ENCODE data around the gene DES. TPM values are rescaled to one million over a fixed set of nuclear protein-coding genes. Genes with fewer than 3 reads are reported as not detected.

The DES gene
- polyA plus RNA-seq, 1 donor from 2014 or later = not detected

DNA sequence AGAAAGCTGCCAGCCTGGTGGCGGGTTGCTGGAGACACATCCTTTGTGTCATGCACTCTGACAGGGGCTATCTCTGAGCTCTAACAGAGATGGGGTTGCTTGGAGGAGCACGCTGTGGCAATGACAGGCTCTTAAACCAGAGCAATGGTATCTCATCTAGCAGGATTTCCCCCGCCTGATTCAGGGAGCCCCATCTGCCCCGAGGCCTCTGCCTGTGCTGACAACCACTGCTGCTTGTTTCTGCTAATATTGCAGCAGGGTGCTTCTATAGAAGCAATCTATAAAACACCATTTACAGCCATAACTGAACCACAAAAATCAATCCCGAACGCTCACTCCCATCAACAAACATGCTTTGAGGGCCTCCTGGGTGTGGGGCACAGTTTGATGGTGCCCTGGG is 17.6 kb upstream of the DES start:
- no peaks in the 10 kb centered on the region for H3K36me3 ChIP-seq (ENCODE audit: insufficient read depth, low read length)
- no peaks in the 10 kb centered on the region for H3K79me2 ChIP-seq (replicated peaks; ENCODE audit: insufficient read depth, low read length)
- no peak overlapping the region for H3K4me3 ChIP-seq (ENCODE audit: low read length)
- TF ChIP-seq RAD21 (conservative IDR thresholded peaks at IDR 0.05) (no peak), MXI1 (conservative IDR thresholded peaks at IDR 0.05; ENCODE audit: poor library complexity, severe bottlenecking) (no peak), EP300 (conservative IDR thresholded peaks at IDR 0.05; ENCODE audit: poor library complexity, severe bottlenecking) (no peak)
- TF ChIP-seq, protein P1, sequence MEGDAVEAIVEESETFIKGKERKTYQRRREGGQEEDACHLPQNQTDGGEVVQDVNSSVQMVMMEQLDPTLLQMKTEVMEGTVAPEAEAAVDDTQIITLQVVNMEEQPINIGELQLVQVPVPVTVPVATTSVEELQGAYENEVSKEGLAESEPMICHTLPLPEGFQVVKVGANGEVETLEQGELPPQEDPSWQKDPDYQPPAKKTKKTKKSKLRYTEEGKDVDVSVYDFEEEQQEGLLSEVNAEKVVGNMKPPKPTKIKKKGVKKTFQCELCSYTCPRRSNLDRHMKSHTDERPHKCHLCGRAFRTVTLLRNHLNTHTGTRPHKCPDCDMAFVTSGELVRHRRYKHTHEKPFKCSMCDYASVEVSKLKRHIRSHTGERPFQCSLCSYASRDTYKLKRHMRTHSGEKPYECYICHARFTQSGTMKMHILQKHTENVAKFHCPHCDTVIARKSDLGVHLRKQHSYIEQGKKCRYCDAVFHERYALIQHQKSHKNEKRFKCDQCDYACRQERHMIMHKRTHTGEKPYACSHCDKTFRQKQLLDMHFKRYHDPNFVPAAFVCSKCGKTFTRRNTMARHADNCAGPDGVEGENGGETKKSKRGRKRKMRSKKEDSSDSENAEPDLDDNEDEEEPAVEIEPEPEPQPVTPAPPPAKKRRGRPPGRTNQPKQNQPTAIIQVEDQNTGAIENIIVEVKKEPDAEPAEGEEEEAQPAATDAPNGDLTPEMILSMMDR (IDR thresholded peaks at IDR 0.05; ENCODE audit: poor library complexity, severe bottlenecking) = no peak
- H4K20me1 ChIP-seq (ENCODE audit: insufficient read depth) = no peaks in the 10 kb centered on the region
- no peaks in the 10 kb centered on the region for H3K9me2 ChIP-seq (ENCODE audit: insufficient read depth, low read length)
- H3K4me2 ChIP-seq (ENCODE audit: low read length) = no peak overlapping the region
- no peaks in the 10 kb centered on the region for H3K9me3 ChIP-seq (ENCODE audit: low read length)
- no peaks in the 10 kb centered on the region for H3K27me3 ChIP-seq (ENCODE audit: insufficient read depth, low read depth, low read length)
- no peak overlapping the region for H2AFZ ChIP-seq (ENCODE audit: low read depth, low read length)
- H3K27ac ChIP-seq (ENCODE audit: low read length) = no peak overlapping the region
- H3K9ac ChIP-seq (ENCODE audit: low read length) = no peak overlapping the region
- H3F3A ChIP-seq (ENCODE audit: insufficient read depth, low read length, poor library complexity, severe bottlenecking) = no peaks in the 10 kb centered on the region

DNA sequence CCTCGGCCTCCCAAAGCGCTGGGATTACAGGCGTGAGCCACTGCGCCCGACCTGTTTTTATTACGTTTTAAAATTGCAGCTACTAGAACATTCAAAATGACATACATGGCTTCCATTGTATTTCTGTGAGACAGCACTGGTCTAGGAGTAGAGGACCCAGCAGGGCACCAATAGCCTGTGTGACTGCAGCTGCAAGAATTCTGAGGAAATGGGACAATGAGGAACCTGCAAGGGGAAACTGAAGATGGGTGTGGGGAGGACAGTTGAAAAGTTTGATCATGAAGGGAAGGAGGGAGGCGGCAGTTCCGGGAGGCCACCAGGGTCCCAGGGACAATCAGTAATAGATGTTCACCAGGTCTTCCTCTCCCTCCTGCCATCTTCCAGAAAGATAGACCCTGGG is 16.6 kb upstream of the DES start:
- Histone ChIP-seq H3K9ac (ENCODE audit: low read length) (no peak overlapping the region), H3F3A (ENCODE audit: insufficient read depth, low read length, poor library complexity, severe bottlenecking) (no peaks in the 10 kb centered on the region), H3K27ac (ENCODE audit: low read length) (no peak overlapping the region), H4K20me1 (ENCODE audit: insufficient read depth) (no peaks in the 10 kb centered on the region), H3K27me3 (ENCODE audit: insufficient read depth, low read depth, low read length) (no peaks in the 10 kb centered on the region), H3K4me2 (ENCODE audit: low read length) (no peak overlapping the region), H3K79me2 (replicated peaks; ENCODE audit: insufficient read depth, low read length) (no peaks in the 10 kb centered on the region), H3K9me2 (ENCODE audit: insufficient read depth, low read length) (no peaks in the 10 kb centered on the region), H2AFZ (ENCODE audit: low read depth, low read length) (no peak overlapping the region), H3K9me3 (ENCODE audit: low read length) (no peaks in the 10 kb centered on the region), H3K4me3 (ENCODE audit: low read length) (no peak overlapping the region), H3K36me3 (ENCODE audit: insufficient read depth, low read length) (no peaks in the 10 kb centered on the region)
- TF ChIP-seq POLR2AphosphoS5 (IDR thresholded peaks at IDR 0.05) (no peak), RAD21 (conservative IDR thresholded peaks at IDR 0.05) (no peak), SMC3 (conservative IDR thresholded peaks at IDR 0.05; ENCODE audit: poor library complexity) (no peak), TAF1 (IDR thresholded peaks at IDR 0.05; ENCODE audit: low read depth) (no peak), EP300 (conservative IDR thresholded peaks at IDR 0.05; ENCODE audit: poor library complexity, severe bottlenecking) (no peak), MXI1 (conservative IDR thresholded peaks at IDR 0.05; ENCODE audit: poor library complexity, severe bottlenecking) (no peak), EZH2 (IDR thresholded peaks at IDR 0.05; ENCODE audit: borderline replicate concordance, insufficient read depth, low read length, poor library complexity, severe bottlenecking) (no peak)
- TF ChIP-seq, protein P2, sequence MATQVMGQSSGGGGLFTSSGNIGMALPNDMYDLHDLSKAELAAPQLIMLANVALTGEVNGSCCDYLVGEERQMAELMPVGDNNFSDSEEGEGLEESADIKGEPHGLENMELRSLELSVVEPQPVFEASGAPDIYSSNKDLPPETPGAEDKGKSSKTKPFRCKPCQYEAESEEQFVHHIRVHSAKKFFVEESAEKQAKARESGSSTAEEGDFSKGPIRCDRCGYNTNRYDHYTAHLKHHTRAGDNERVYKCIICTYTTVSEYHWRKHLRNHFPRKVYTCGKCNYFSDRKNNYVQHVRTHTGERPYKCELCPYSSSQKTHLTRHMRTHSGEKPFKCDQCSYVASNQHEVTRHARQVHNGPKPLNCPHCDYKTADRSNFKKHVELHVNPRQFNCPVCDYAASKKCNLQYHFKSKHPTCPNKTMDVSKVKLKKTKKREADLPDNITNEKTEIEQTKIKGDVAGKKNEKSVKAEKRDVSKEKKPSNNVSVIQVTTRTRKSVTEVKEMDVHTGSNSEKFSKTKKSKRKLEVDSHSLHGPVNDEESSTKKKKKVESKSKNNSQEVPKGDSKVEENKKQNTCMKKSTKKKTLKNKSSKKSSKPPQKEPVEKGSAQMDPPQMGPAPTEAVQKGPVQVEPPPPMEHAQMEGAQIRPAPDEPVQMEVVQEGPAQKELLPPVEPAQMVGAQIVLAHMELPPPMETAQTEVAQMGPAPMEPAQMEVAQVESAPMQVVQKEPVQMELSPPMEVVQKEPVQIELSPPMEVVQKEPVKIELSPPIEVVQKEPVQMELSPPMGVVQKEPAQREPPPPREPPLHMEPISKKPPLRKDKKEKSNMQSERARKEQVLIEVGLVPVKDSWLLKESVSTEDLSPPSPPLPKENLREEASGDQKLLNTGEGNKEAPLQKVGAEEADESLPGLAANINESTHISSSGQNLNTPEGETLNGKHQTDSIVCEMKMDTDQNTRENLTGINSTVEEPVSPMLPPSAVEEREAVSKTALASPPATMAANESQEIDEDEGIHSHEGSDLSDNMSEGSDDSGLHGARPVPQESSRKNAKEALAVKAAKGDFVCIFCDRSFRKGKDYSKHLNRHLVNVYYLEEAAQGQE (IDR thresholded peaks at IDR 0.05; ENCODE audit: borderline replicate concordance) = no peak
- TF ChIP-seq, protein P1 (IDR thresholded peaks at IDR 0.05; ENCODE audit: poor library complexity, severe bottlenecking) = no peak
